ENCODE data around the gene WDR19.

Gene WDR19

DNA sequence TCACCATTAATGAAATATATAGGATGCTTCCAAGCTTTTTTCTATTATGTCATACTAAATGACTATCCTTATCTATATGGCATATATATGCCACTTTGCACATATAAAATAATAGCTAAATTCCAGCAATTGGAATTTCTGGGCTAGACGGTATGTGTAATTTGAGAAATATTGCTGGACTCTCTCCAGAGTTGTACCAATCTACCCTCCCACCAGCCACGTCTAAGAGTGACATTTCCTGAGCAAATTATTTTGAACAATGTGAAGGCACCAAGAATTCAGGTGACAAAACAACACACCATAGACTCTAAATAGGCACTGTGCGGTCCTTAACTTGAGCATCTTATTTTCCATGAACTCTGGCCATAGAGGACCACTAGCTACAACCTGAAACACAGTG is 121.5 kb downstream of the WDR19 start:
- no peak for DNase-seq (ENCODE audit: low read depth)

- DNase-seq (ENCODE audit: low read depth) = no peak
These were observed 122.3 kb downstream of the WDR19 start for GRCh38 chr4:39304651-39305050.

DNA sequence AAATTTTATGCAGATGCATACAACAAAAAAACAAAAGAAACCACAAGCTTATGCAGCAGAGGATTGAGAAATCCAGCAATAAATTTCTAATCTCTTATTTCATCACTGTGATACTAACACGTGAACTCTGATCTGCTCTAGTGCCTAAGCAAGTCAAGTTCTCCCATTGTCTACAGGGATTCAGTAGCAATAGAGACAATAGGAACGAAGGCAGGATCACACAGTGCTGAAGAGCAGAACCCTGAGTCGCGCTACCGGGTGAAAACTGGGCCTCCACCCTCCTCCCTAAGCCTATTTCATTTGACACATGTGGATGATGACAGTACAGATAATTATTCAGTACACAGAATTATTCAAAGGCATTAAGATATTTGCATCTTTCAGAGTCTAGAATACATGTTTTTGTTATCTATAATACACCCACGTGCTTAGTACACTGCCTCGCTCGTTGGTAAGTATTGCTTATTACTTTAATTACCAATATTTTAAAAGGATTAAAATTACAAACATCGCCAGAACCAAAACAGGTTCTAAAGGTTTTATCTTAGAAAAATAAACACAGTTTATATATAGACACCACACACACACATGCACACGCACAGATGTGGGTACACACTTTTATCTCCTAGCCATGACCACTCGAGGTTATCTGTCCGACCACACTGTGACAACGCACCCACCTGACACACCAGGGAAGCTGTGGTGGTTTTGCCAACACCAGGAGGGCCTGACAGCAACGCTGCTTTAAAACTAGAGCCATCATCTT is 123.8 kb downstream of the WDR19 start:
- DNase-seq (ENCODE audit: low read depth) = no peak

GRCh38 chr4:39308611-39309010 is 126.3 kb downstream of the WDR19 start:
- DNase-seq (ENCODE audit: low read depth) = no peak

DNA sequence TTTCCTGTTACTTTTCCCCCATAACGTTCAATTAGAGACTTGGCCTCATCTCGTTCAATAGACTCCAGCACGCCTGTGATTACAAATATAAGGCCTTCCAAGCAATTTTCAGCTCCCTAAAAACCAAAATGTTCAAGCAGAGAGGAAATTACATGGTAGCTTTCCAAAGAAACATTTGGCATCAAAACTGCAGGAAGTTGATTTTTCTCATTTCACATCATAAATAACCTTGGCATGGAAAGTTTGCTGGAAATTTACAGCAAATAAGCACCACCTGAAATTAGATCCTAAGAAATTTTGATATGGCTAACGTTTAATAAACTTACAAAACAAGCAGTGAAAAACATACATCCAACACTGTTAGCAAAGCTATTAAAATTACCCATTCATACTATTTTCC is 130.5 kb downstream of the WDR19 start:
- DNase-seq (ENCODE audit: low read depth) = no peak

GRCh38 chr4:39319676-39320075 is 137.3 kb downstream of the WDR19 start:
- no peak for DNase-seq (ENCODE audit: low read depth)

GRCh38 chr4:39320381-39321115 is 138.2 kb downstream of the WDR19 start:
- DNase-seq (ENCODE audit: low read depth) = no peak

GRCh38 chr4:39323821-39324220 is 141.5 kb downstream of the WDR19 start:
- DNase-seq (ENCODE audit: low read depth) = no peak

- no peak for DNase-seq (ENCODE audit: low read depth)
These were observed 142.1 kb downstream of the WDR19 start for GRCh38 chr4:39324446-39324845.

DNA sequence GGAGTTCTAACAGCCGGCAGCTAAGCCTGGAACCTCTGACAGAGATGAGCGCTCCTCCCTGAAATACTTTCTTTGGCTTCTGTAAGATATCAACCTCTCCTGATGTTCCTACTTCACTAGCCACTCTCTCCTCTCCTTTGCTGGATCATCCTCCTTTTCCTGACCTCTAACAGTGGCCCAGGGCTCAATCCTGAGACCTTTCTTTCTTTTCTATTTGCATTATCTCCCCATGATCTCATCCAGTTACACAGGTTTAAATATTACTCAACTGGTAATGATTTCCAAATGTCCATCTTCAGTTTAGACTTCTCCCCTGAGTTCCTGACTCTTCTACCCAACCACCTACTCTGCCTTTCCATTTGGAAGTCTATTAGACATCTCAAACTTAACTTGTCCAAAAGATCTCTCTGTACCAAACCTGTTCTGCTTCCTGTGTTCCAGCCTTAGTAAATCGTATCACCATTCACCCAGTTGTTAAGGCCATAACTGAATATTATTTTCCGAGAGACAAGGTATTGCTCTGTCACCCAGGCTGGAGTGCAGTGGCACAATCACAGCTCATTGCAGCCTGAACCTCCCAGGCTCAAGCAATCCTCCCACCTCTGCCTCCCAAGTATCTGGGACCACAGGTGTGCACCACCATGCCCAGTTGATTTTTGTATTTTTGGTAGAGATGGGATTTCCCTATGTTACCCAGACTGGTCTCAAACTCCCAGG is 142.7 kb downstream of the WDR19 start:
- no peak for DNase-seq (ENCODE audit: low read depth)

DNA sequence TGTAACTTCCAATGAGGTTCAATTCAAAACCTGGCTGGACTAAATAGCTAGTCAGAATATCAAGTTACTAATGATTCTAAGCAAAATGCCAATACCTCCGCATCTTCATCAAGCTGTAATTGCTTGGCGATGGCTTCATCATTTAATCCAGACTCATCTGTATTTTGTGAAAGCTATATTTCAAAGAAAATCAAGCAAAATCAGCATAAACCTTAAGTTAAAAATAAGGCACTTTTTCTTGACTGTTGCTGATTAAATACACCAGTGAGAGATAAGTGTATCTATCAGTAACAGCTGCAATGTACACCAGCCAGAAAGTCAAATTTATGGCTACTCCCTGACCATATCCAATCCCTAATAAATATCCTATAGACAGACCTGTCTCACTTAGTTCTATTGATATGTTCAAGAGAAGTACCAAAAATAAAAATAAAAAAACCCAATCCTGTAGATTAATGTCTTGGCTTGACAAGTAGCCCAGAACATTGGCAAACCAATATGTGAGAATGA is 144.2 kb downstream of the WDR19 start:
- DNase-seq (ENCODE audit: low read depth) = no peak

DNA sequence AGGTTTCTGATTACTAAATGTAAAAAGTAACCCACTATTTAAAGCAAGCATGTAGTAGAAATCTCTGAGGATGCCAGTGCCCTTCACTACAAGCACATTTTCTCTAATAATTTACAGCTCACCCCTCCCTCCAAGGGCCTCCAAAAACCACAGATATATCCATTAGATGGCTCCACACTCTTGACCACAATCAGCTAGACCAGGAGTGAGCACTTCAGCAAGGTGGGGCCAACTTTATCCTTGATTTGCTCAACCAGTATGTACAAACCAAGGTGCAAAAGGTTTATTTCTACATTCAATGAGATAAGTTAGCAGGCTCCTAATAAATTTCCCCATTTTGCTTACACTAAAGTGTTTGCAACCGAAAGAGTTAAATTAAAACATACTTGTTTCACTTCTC is 148.0 kb downstream of the WDR19 start:
- DNase-seq (ENCODE audit: low read depth) = no peak

GRCh38 chr4:39331191-39331590 is 148.9 kb downstream of the WDR19 start:
- DNase-seq (ENCODE audit: low read depth) = no peak

All from activated T-helper 9 cell treated with anti-CD3 and anti-CD28 coated beads, Interleukin-2, amount 50 U/mL, for 16 hours (primary cell).